ENCODE data around the gene FHL2. TPM values are rescaled to one million over a fixed set of nuclear protein-coding genes. Genes with fewer than 3 reads are reported as not detected.

FHL2 gene
- total RNA-seq, 4 donors from 2014 or later: 14.9 to 31.8 (median 21.4) TPM

GRCh38 chr2:105445498-105445897 lies 46.6 kb upstream of the FHL2 start:
- DNase-seq (no peak), ATAC-seq (no peak)
- no peaks in the 10 kb centered on the region for H3K27me3 ChIP-seq
- H3K4me1 ChIP-seq: no peaks in the 10 kb centered on the region
- no peaks in the 10 kb centered on the region for H3K9me3 ChIP-seq
- no peaks in the 10 kb centered on the region for H3K36me3 ChIP-seq
- no peak overlapping the region for H3K27ac ChIP-seq
- intact Hi-C loops (cut with DNase I; ENCODE audit: low total_unique reads) (no loop called here), in situ Hi-C loops (cut with MboI; ENCODE audit: low sequenced_read_pairs in 4 of 4) (no loop called here)
- TF ChIP-seq POLR2A (IDR thresholded peaks at IDR 0.05): no peak
- TF ChIP-seq, protein P1, sequence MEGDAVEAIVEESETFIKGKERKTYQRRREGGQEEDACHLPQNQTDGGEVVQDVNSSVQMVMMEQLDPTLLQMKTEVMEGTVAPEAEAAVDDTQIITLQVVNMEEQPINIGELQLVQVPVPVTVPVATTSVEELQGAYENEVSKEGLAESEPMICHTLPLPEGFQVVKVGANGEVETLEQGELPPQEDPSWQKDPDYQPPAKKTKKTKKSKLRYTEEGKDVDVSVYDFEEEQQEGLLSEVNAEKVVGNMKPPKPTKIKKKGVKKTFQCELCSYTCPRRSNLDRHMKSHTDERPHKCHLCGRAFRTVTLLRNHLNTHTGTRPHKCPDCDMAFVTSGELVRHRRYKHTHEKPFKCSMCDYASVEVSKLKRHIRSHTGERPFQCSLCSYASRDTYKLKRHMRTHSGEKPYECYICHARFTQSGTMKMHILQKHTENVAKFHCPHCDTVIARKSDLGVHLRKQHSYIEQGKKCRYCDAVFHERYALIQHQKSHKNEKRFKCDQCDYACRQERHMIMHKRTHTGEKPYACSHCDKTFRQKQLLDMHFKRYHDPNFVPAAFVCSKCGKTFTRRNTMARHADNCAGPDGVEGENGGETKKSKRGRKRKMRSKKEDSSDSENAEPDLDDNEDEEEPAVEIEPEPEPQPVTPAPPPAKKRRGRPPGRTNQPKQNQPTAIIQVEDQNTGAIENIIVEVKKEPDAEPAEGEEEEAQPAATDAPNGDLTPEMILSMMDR (IDR thresholded peaks at IDR 0.05 in 4 of 5, conservative IDR thresholded peaks at IDR 0.05 in 1 of 5): no peak
- no peak overlapping the region for H3K4me3 ChIP-seq

GRCh38 chr2:105443617-105444598 lies 45.1 kb upstream of the FHL2 start:
- Histone ChIP-seq H3K4me1 (peaks cover 4% of the 10 kb centered on the region in 2 donors), H3K27ac (no peak overlapping the region), H3K4me3 (no peak overlapping the region), H3K36me3 (no peaks in the 10 kb centered on the region), H3K9me3 (no peaks in the 10 kb centered on the region), H3K27me3 (no peaks in the 10 kb centered on the region)
- no peak for TF ChIP-seq POLR2A (IDR thresholded peaks at IDR 0.05)
- TF ChIP-seq, protein P1 (IDR thresholded peaks at IDR 0.05 in 4 of 5, conservative IDR thresholded peaks at IDR 0.05 in 1 of 5): no peak
- intact Hi-C loops (cut with DNase I; ENCODE audit: low total_unique reads): no loop called here
- DNase-seq (no peak), ATAC-seq (no peak)
- in situ Hi-C loops (cut with MboI; ENCODE audit: low sequenced_read_pairs in 4 of 4): no loop called here

GRCh38 chr2:105442721-105443120 lies 43.9 kb upstream of the FHL2 start:
- Histone ChIP-seq H3K36me3 (no peaks in the 10 kb centered on the region), H3K9me3 (no peaks in the 10 kb centered on the region), H3K4me3 (no peak overlapping the region), H3K27me3 (no peaks in the 10 kb centered on the region), H3K27ac (no peak overlapping the region), H3K4me1 (peaks cover 16% of the 10 kb centered on the region in 2 donors)
- intact Hi-C loops (cut with DNase I; ENCODE audit: low total_unique reads) (no loop called here), in situ Hi-C loops (cut with MboI; ENCODE audit: low sequenced_read_pairs in 4 of 4) (no loop called here)
- ATAC-seq (no peak), DNase-seq (no peak)
- TF ChIP-seq, protein P1 (IDR thresholded peaks at IDR 0.05 in 4 of 5, conservative IDR thresholded peaks at IDR 0.05 in 1 of 5): no peak
- TF ChIP-seq POLR2A (IDR thresholded peaks at IDR 0.05): no peak

GRCh38 chr2:105442056-105442455 lies 43.2 kb upstream of the FHL2 start:
- Histone ChIP-seq H3K4me3 (no peak overlapping the region), H3K27me3 (no peaks in the 10 kb centered on the region), H3K36me3 (no peaks in the 10 kb centered on the region), H3K27ac (no peak overlapping the region), H3K4me1 (peaks cover 19 to 20% of the 10 kb centered on the region in 2 donors), H3K9me3 (no peaks in the 10 kb centered on the region)
- DNase-seq (no peak), ATAC-seq (no peak)
- intact Hi-C loops (cut with DNase I; ENCODE audit: low total_unique reads) (no loop called here), in situ Hi-C loops (cut with MboI; ENCODE audit: low sequenced_read_pairs in 4 of 4) (no loop called here)
- TF ChIP-seq, protein P1 (IDR thresholded peaks at IDR 0.05 in 4 of 5, conservative IDR thresholded peaks at IDR 0.05 in 1 of 5): no peak
- no peak for TF ChIP-seq POLR2A (IDR thresholded peaks at IDR 0.05)

Data from gastrocnemius medialis (tissue), 4 donors.